IMR-90 (cell line): Measurements from ENCODE around the gene MAMLD1. TPM values are rescaled to one million over a fixed set of nuclear protein-coding genes. Genes with fewer than 3 reads are reported as not detected.

ENCODE experiments used
- ATAC-seq: fragments of 200-7000 bp; cut with Tn5 transposase; 2 replicates; pipeline ENCODE4 v1.9.1; 2020; ENCODE audit warnings: low read depth, mild to moderate bottlenecking, moderate library complexity
- BruUV-seq: library from RNA; stranded (reverse); fragments of 400-500 nt; replicated peaks from 2 replicates; lab custom pipeline; 2021; lab: Mats Ljungman, UMichigan
- CTCF ChIA-PET: fragments of 300-600 bp; formaldehyde crosslinking; extraction: SDS; loops from one replicate; lab custom pipeline; 2021; ENCODE audit warnings: antibody characterized with exemption; lab: Yijun Ruan, JAX
- POLR2A ChIA-PET: fragments of 300-600 bp; sonication (Branson Sonifier 250); formaldehyde crosslinking; loops from one replicate; lab custom pipeline; 2022; ENCODE audit warnings: antibody characterized with exemption; ENCODE audit not compliant: unreplicated experiment; lab: Charles Lee
- DNase-seq: peaks from one replicate; pipeline ENCODE4 v3.0.0; 2013
- H2AFZ ChIP-seq: replicated peaks from 2 replicates; pipeline ENCODE3; 2013; ENCODE audit warnings: low read length, mild to moderate bottlenecking; ENCODE audit not compliant: poor library complexity
- H2AK5ac ChIP-seq: 2 replicates; pipeline ENCODE4 v1.6.1; 2013; ENCODE audit warnings: low read depth, low read length, inconsistent platforms
- H2AK9ac ChIP-seq: replicated peaks from 2 replicates; pipeline ENCODE3; 2013; ENCODE audit warnings: mild to moderate bottlenecking, low read depth, low read length, moderate library complexity; ENCODE audit not compliant: poor library complexity
- H2BK120ac ChIP-seq: 2 replicates; pipeline ENCODE4 v1.6.1; 2013; ENCODE audit warnings: low read depth, low read length, inconsistent platforms
- H2BK15ac ChIP-seq: 3 replicates; pipeline ENCODE4 v1.6.1; 2013; ENCODE audit warnings: low read depth, low read length, inconsistent platforms
- H2BK20ac ChIP-seq: 2 replicates; pipeline ENCODE4 v1.6.1; 2013; ENCODE audit warnings: low read depth, mild to moderate bottlenecking, inconsistent platforms, low read length, moderate library complexity
- H2BK5ac ChIP-seq: 2 replicates; pipeline ENCODE4 v1.6.1; 2013; ENCODE audit warnings: mild to moderate bottlenecking, low read depth, low read length, inconsistent platforms; ENCODE audit not compliant: poor library complexity, severe bottlenecking
- H3K14ac ChIP-seq: replicated peaks from 2 replicates; pipeline ENCODE4 v1.6.1; 2013; ENCODE audit warnings: low read depth, low read length, inconsistent platforms
- H3K18ac ChIP-seq: 2 replicates; pipeline ENCODE4 v1.6.1; 2013; ENCODE audit warnings: low read depth, low read length, control low read depth
- H3K23ac ChIP-seq: 2 replicates; pipeline ENCODE4 v1.6.1; 2013; ENCODE audit warnings: low read depth, low read length, inconsistent platforms
- H3K27ac ChIP-seq: 2 replicates; pipeline ENCODE4 v1.5.1; 2013; ENCODE audit warnings: mild to moderate bottlenecking, control low read depth, low read length; ENCODE audit not compliant: insufficient read depth
- H3K27me3 ChIP-seq: 2 replicates; pipeline ENCODE4 v1.6.1; 2013; ENCODE audit warnings: low read length; ENCODE audit not compliant: control insufficient read depth, insufficient read depth
- H3K36me3 ChIP-seq: 2 replicates; pipeline ENCODE4 v1.6.1; 2013; ENCODE audit warnings: low read length, mixed read lengths; ENCODE audit not compliant: control insufficient read depth, insufficient read depth
- H3K4ac ChIP-seq: 2 replicates; pipeline ENCODE4 v1.6.1; 2013; ENCODE audit warnings: low read depth, low read length, inconsistent platforms
- H3K4me1 ChIP-seq: 2 replicates; pipeline ENCODE4 v1.6.1; 2013; ENCODE audit warnings: low read length, mixed read lengths; ENCODE audit not compliant: control insufficient read depth, insufficient read depth
- H3K4me2 ChIP-seq: 2 replicates; pipeline ENCODE4 v1.6.1; 2013; ENCODE audit warnings: low read depth, mild to moderate bottlenecking, control low read depth, low read length, moderate library complexity
- H3K4me3 ChIP-seq: 2 replicates; pipeline ENCODE4 v1.5.1; 2013; ENCODE audit warnings: low read depth, mild to moderate bottlenecking, control low read depth, low read length, moderate library complexity; ENCODE audit not compliant: insufficient read depth
- H3K56ac ChIP-seq: 2 replicates; pipeline ENCODE4 v1.6.1; 2013; ENCODE audit warnings: low read length, inconsistent platforms; ENCODE audit not compliant: insufficient read depth; ENCODE audit errors: extremely low read depth
- H3K79me1 ChIP-seq, 2 experiments: 2 replicates each; pipeline ENCODE4 v1.6.1; 2013; ENCODE audit warnings: low read length in 2 of 2, inconsistent platforms in 1 of 2, low read depth in 1 of 2
- H3K9ac ChIP-seq: 2 replicates; pipeline ENCODE4 v1.6.1; 2013; ENCODE audit warnings: low read depth, low read length, control low read depth
- H3K9me1 ChIP-seq: 2 replicates; pipeline ENCODE4 v1.6.1; 2013; ENCODE audit warnings: low read length, inconsistent platforms; ENCODE audit not compliant: insufficient read depth
- H3K9me3 ChIP-seq: 2 replicates; pipeline ENCODE4 v1.6.1; 2013; ENCODE audit warnings: low read length; ENCODE audit not compliant: control insufficient read depth, insufficient read depth
- H4K20me1 ChIP-seq: 2 replicates; pipeline ENCODE4 v1.6.1; 2013; ENCODE audit warnings: low read length, inconsistent platforms; ENCODE audit not compliant: insufficient read depth
- H4K5ac ChIP-seq: 2 replicates; pipeline ENCODE4 v1.6.1; 2013; ENCODE audit warnings: mild to moderate bottlenecking, low read depth, low read length, control low read depth
- H4K8ac ChIP-seq, 2 experiments: 2 replicates each; pipeline ENCODE4 v1.6.1; 2013; ENCODE audit warnings: low read depth in 2 of 2, low read length in 2 of 2, control low read depth in 1 of 2, inconsistent platforms in 1 of 2
- H4K91ac ChIP-seq: 2 replicates; pipeline ENCODE4 v1.6.1; 2013; ENCODE audit warnings: low read depth, low read length, inconsistent platforms; ENCODE audit not compliant: insufficient read depth
- BHLHE40 ChIP-seq: fragments of 150-350 bp; IDR thresholded peaks from 2 replicates; pipeline ENCODE4 v1.6.1; 2016; ENCODE audit warnings: mild to moderate bottlenecking, low read depth, low read length
- CEBPB ChIP-seq: IDR thresholded peaks from 2 replicates; pipeline ENCODE4 v1.6.1; 2012; ENCODE audit warnings: low read depth, low read length, improper control_type of control experiment
- CHD1 ChIP-seq: IDR thresholded peaks from 2 replicates; pipeline ENCODE4 v1.6.1; 2012; ENCODE audit warnings: low read depth, low read length, improper control_type of control experiment
- FOS ChIP-seq: fragments of 150-350 bp; IDR thresholded peaks from 2 replicates; pipeline ENCODE4 v1.6.1; 2016; ENCODE audit warnings: low read depth, low read length
- MAFK ChIP-seq: IDR thresholded peaks from 2 replicates; pipeline ENCODE4 v1.6.1; 2012; ENCODE audit warnings: low read depth, low read length, improper control_type of control experiment
- MAZ ChIP-seq: IDR thresholded peaks from 2 replicates; pipeline ENCODE4 v1.6.1; 2012; ENCODE audit warnings: low read depth, mild to moderate bottlenecking, low read length, improper control_type of control experiment, moderate library complexity, borderline replicate concordance
- MXI1 ChIP-seq: IDR thresholded peaks from 2 replicates; pipeline ENCODE4 v1.6.1; 2012; ENCODE audit warnings: low read depth, mild to moderate bottlenecking, low read length, moderate library complexity, borderline replicate concordance
- NFE2L2 ChIP-seq: fragments of 150-350 bp; IDR thresholded peaks from 2 replicates; pipeline ENCODE4 v1.6.1; 2016; ENCODE audit warnings: low read depth, mild to moderate bottlenecking, low read length
- POLR2A ChIP-seq: IDR thresholded peaks from 2 replicates; pipeline ENCODE4 v1.6.1; 2012; ENCODE audit warnings: mild to moderate bottlenecking, low read depth, low read length
- RAD21 ChIP-seq: IDR thresholded peaks from 2 replicates; pipeline ENCODE4 v1.6.1; 2012; ENCODE audit warnings: low read length, improper control_type of control experiment
- RCOR1 ChIP-seq: IDR thresholded peaks from 2 replicates; pipeline ENCODE4 v1.6.1; 2012; ENCODE audit warnings: mild to moderate bottlenecking, low read length, improper control_type of control experiment; ENCODE audit not compliant: insufficient replicate concordance
- RFX5 ChIP-seq: IDR thresholded peaks from 2 replicates; pipeline ENCODE4 v1.8.0; 2012; ENCODE audit warnings: low read depth, mild to moderate bottlenecking, low read length, moderate library complexity
- SMC3 ChIP-seq: fragments of 150-350 bp; IDR thresholded peaks from 2 replicates; pipeline ENCODE4 v1.6.1; 2016; ENCODE audit warnings: low read depth, mild to moderate bottlenecking, antibody characterized with exemption, low read length, moderate library complexity
- WGBS, 2 experiments: methylation state at CpG; one replicate each; pipeline versions ENCODE4 v1.1.5 to v1.1.7; 2013; ENCODE audit warnings: missing lambda C conversion rate in 2 of 2; ENCODE audit not compliant: insufficient read length in 1 of 2; ENCODE audit errors: extremely low coverage in 2 of 2; 5-methylcytosine and 5-hydroxymethylcytosine counted together
- dilution Hi-C: fragments of 300-500 bp; cut with HindIII; formaldehyde crosslinking; loops from one replicate; pipeline ENCODE4 v1.14.3; 2018; ENCODE audit warnings: low sequenced_read_pairs; ENCODE audit not compliant: unreplicated experiment
- in situ Hi-C: fragments of 300-500 bp; cut with MboI; formaldehyde crosslinking; loops from 3 replicates; pipeline ENCODE4 v1.14.3; 2019; ENCODE audit warnings: low sequenced_read_pairs, inconsistent platforms, mixed read lengths
- intact Hi-C: fragments of 100-400 bp; cut with micrococcal nuclease; formaldehyde crosslinking; loops from 2 replicates; pipeline ENCODE4 v1.10.0; 2022
- polyA plus RNA-seq, 3 experiments: library from polyadenylated mRNA; depleted of rRNA; stranded (reverse); fragments of >200 nt; gene quantifications; 2 replicates each; pipeline ENCODE4 v1.2.3, GENCODE V29; 2012; ENCODE audit warnings: low replicate concordance in 1 of 3
- total RNA-seq: library from RNA; depleted of rRNA; stranded (reverse); fragments of >200 nt; gene quantifications from 2 replicates; pipeline ENCODE4 v1.2.3, GENCODE V29; 2012
- TF ChIP-seq, protein P1 (sequence below): fragments of 150-350 bp; IDR thresholded peaks from 2 replicates; pipeline ENCODE4 v1.6.1; 2016; ENCODE audit warnings: low read depth, mild to moderate bottlenecking, low read length, moderate library complexity, borderline replicate concordance
- TF ChIP-seq, protein P2 (sequence below): conservative IDR thresholded peaks from 2 replicates; pipeline ENCODE4 v1.5.1; 2012; ENCODE audit warnings: mild to moderate bottlenecking, low read depth, low read length, improper control_type of control experiment
- TF ChIP-seq, protein P3 (sequence below): fragments of 150-350 bp; IDR thresholded peaks from 2 replicates; pipeline ENCODE4 v1.6.1; 2017; ENCODE audit warnings: mild to moderate bottlenecking, antibody characterized with exemption, low read length, low read depth

Gene MAMLD1
- total and polyA plus RNA-seq, 2 of the 4 experiments (the other 2 are of a cell fraction): 1.4 to 11.0 TPM

- intact Hi-C loops: no loop called here
Measured at GRCh38 chrX:150509703-150510102, 146.6 kb downstream of the MAMLD1 start.

More at GRCh38 chrX:150509703-150510102, 146.6 kb downstream of the MAMLD1 start:
- no peak overlapping the region for H3K27ac ChIP-seq
- H4K8ac ChIP-seq: no peak overlapping the region
- dilution Hi-C loops (no loop called here), in situ Hi-C loops (no loop called here)
- H4K20me1 ChIP-seq: no peaks in the 10 kb centered on the region; the same call in 1 of the 2 replicates
- H3K18ac ChIP-seq: no peak overlapping the region
- no peak overlapping the region for H2AK9ac ChIP-seq
- no peak overlapping the region for H2BK15ac ChIP-seq
- no peak overlapping the region for H2BK20ac ChIP-seq
- no peaks in the 10 kb centered on the region for H3K9me3 ChIP-seq
- peaks cover 6% of the 10 kb centered on the region for H3K4me1 ChIP-seq
- no peak overlapping the region for H3K4ac ChIP-seq
- no peak overlapping the region for H3K56ac ChIP-seq
- no peaks in the 10 kb centered on the region for H3K27me3 ChIP-seq
- H3K4me3 ChIP-seq: no peak overlapping the region
- no peak overlapping the region for H4K91ac ChIP-seq
- H3K23ac ChIP-seq: no peak overlapping the region
- H3K9me1 ChIP-seq: 0 out of 2 replicates have a peak, but pooled peaks cover 3% of the 10 kb centered on the region
- H2BK120ac ChIP-seq: no peak overlapping the region
- no peak for DNase-seq
- BruUV-seq: no TSS peak
- CTCF ChIA-PET: no interaction called here
- POLR2A ChIA-PET: no interaction called here
- H3K79me1 ChIP-seq: 0 out of 4 replicates have a peak, but pooled peaks cover 0 to 4% of the 10 kb centered on the region in 2 experiments
- H3K36me3 ChIP-seq: peaks cover 5% of the 10 kb centered on the region; the same call in 1 of the 2 replicates
- H2BK5ac ChIP-seq: no peak overlapping the region
- H2AK5ac ChIP-seq: no peak overlapping the region
- TF ChIP-seq RAD21 (no peak), FOS (no peak), RFX5 (no peak), NFE2L2 (no peak), SMC3 (no peak), MAFK (no peak), CEBPB (no peak), MAZ (no peak), RCOR1 (no peak), BHLHE40 (no peak), MXI1 (no peak), CHD1 (no peak), POLR2A (no peak)
- TF ChIP-seq, protein P1, sequence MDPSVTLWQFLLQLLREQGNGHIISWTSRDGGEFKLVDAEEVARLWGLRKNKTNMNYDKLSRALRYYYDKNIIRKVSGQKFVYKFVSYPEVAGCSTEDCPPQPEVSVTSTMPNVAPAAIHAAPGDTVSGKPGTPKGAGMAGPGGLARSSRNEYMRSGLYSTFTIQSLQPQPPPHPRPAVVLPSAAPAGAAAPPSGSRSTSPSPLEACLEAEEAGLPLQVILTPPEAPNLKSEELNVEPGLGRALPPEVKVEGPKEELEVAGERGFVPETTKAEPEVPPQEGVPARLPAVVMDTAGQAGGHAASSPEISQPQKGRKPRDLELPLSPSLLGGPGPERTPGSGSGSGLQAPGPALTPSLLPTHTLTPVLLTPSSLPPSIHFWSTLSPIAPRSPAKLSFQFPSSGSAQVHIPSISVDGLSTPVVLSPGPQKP: no peak
- TF ChIP-seq, protein P2, sequence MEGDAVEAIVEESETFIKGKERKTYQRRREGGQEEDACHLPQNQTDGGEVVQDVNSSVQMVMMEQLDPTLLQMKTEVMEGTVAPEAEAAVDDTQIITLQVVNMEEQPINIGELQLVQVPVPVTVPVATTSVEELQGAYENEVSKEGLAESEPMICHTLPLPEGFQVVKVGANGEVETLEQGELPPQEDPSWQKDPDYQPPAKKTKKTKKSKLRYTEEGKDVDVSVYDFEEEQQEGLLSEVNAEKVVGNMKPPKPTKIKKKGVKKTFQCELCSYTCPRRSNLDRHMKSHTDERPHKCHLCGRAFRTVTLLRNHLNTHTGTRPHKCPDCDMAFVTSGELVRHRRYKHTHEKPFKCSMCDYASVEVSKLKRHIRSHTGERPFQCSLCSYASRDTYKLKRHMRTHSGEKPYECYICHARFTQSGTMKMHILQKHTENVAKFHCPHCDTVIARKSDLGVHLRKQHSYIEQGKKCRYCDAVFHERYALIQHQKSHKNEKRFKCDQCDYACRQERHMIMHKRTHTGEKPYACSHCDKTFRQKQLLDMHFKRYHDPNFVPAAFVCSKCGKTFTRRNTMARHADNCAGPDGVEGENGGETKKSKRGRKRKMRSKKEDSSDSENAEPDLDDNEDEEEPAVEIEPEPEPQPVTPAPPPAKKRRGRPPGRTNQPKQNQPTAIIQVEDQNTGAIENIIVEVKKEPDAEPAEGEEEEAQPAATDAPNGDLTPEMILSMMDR: no peak
- TF ChIP-seq, protein P3, sequence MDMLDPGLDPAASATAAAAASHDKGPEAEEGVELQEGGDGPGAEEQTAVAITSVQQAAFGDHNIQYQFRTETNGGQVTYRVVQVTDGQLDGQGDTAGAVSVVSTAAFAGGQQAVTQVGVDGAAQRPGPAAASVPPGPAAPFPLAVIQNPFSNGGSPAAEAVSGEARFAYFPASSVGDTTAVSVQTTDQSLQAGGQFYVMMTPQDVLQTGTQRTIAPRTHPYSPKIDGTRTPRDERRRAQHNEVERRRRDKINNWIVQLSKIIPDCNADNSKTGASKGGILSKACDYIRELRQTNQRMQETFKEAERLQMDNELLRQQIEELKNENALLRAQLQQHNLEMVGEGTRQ: no peak
- no peak overlapping the region for H3K9ac ChIP-seq
- no peak overlapping the region for H2AFZ ChIP-seq
- no CpG with 5 or more reads among the region's 5 CpGs for WGBS, 2 experiments
- no peak overlapping the region for H4K5ac ChIP-seq
- no peak overlapping the region for H3K14ac ChIP-seq
- H3K4me2 ChIP-seq: no peak overlapping the region
- ATAC-seq: no peak
